ENCODE results near the gene FRS2.

FRS2 gene

GRCh38 chr12:69466867-69467266 is 3.3 kb upstream of the FRS2 start:
- no peak for FAIRE-seq

- FAIRE-seq: no peak
Observed at GRCh38 chr12:69467366-69467765, 2.8 kb upstream of the FRS2 start.

GRCh38 chr12:69468237-69469026 is 1.8 kb upstream of the FRS2 start:
- FAIRE-seq: no peak

DNA sequence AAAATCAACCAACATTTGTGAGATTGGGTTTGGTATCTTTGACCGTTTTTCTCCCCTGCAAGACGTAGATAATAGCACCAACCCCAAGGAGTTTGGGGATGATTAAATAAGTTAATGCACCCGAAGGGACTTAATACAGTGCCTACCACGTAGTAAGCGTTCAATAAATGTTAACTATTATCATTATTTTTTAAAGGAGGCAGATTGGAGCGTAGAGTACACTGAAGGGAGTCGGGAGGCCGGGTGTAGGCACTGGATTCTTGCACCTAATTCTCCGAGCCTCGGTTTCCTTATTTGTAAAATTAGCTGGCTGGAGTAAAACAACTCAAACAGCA is 367 bp upstream of the FRS2 start:
- FAIRE-seq: no peak

- FAIRE-seq: no peak
Observed at GRCh38 chr12:69471076-69471430, 865 bp downstream of the FRS2 start.

- FAIRE-seq: no peak
Observed at GRCh38 chr12:69471667-69472385, 1.6 kb downstream of the FRS2 start.

- FAIRE-seq: no peak
Observed at GRCh38 chr12:69473262-69473661, 3.1 kb downstream of the FRS2 start.

DNA sequence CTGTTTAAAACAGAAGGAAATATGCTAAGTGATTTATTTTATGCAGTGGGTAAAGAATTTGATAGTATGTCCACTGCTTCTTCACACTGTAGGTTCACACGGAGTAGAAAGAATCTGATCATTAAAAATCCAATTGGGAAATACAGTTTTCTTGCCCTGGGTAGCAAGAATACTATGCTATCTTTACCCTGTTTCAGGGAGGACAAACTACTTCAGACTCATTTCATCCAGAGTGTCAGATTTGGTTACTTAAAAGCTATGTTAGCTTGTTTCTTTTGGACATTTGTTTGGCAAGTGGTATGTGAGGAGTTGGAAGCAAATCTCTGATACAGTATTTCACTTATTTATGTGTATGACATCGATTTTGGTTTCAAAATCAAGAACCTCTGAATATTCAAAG is 4.3 kb downstream of the FRS2 start:
- peak; percentile 11 for FAIRE-seq

DNA sequence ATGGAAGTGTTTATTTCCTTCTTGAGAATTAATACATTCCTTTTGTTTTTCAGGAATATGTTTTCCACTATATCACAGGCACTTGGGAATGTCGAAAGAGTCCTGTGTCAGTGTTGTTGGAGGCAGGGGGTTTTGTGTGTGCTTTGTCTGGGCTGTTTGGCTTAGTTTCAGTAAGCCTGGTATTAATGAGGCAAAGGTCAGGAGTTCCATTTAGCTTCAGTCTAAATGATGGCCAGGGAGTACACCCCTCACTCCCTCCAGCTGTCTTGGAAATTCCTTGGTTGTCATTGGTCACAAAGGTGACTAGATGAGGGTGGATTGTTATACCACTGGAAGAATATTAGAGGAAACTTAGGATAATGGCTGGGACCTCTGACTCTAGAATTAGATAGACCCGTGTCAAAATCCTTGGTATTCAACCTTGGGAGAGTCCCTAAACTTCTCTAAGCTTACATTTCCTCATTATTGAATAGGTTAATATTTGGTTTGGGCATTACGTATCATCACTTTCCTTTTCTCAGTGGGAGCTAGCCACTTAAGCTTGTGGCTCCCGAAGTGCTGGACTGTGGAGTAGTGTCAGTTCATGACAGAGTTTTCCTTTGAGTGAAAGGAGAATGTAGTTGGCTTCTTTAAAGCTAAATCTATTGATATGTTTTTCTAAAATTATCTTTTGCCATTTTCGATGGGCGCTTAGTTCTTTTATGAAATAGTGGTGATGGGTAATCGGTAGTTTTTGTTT is 5.2 kb downstream of the FRS2 start:
- FAIRE-seq: no peak

GRCh38 chr12:69476276-69477017 is 6.3 kb downstream of the FRS2 start:
- FAIRE-seq: no peak

DNA sequence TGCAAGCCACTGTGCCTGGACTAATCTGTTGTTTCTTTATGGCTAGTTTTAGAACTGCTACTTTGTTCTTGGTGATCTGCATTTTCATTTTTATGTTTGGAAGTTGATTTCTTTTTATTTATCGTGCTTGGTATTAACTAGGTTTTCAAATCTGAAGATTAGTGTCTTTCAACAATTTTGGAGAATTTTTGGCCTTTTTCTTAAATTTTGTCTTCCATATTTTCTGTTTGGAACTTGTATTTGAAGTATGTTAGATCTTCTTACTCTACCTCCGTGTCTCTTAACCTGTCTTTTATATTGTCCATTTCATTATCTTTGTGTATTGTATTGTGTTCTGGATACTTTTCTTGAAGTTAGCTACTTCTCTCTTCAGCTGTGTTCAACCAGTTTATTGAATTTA is 9.5 kb downstream of the FRS2 start:
- no peak for FAIRE-seq

DNA sequence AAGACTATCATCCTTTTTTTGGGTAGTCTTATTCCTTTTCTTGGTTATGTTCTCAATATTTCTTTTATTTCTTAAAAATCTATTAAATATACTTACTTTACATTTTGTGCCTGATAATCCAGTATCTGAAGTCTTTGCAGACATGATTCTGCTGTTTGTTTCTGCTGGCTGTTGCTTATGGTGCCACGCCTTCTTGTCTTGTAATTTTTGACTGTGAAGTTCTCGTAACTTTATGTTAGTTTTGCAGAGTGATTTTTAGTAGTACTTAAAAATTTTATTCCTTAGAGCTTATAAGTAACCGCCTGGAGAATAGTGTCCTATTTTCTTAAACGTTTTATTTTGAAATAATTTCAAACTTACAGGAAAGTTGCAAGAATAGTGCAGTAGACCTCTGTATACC is 10.5 kb downstream of the FRS2 start:
- FAIRE-seq: no peak

- no peak for FAIRE-seq
Observed at GRCh38 chr12:69481133-69481532, 10.9 kb downstream of the FRS2 start.

DNA sequence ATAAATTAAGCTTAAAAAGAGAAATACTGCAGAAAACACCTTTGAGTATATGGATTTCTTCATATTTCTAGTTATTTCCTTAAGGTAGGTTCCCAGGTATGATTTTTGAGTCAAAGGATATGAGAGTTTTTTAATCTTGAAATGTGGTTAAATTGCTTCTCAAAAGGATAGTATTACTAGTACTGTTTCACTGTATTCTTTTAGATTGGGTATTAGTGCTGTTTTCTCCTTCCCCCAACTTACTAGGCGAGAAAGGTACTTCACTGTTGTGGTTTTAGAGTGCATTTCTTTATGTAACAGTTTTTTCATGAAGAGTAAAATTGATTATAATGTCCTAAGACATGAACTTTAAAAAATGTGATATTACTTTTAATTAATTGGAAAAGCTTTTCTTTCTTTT is 13.5 kb downstream of the FRS2 start:
- no peak for FAIRE-seq

DNA sequence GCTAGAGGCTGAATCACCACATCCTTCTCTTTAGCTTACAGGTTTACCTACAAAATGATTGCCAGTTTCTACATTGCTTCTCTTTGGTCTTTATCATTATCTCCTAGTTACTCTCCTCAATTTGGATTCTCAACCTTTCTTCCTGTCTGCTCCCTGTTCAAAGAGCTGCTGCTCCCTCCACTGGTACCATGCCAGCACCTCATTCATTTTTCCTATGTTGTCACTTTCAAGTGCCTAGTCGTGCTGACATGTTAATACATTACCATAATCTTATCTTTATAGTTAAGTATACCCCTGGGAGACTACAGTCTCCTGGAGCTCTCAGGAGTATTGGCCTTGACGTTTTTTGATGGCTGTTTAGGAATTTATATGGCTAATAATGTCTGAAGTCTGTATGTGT is 14.2 kb downstream of the FRS2 start:
- FAIRE-seq: no peak

GRCh38 chr12:69490920-69491643 is 20.9 kb downstream of the FRS2 start:
- no peak for FAIRE-seq

- FAIRE-seq: no peak
Observed at GRCh38 chr12:69492739-69493138, 22.6 kb downstream of the FRS2 start.

GRCh38 chr12:69495071-69495470 is 24.9 kb downstream of the FRS2 start:
- FAIRE-seq: no peak

DNA sequence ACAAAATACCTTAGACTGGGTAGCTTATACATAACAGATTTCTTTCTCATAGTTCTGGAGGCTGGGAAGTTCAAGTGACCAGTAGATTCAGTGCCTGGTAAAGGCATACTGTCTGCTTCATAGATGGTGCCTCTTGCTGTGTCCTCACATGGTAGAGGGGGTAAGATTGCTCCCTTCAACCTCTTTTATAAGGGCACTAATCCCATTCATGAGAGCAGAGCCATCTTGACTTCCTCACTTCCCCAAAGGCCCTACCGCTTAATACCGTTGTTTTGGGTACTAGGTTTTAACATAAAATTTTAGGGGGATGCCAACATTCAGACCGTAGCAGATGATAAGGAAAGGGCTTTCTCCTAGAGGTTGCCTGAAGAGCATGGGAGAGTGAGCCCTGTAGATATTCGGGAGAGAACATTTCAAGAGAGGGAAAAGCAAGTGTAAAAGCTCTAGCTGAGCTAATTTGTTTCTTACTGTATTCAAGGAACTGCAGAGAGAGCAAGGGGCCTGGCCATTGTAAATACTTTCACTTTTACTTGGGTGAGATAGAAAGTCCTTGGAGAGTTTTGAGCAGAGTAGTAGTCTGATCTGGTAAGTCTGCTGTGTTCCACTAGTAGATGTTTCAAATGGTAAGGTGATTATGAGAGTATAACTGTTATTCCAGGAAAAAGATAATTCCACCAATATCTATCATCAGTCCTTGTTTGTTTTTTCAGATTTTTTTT is 27.3 kb downstream of the FRS2 start:
- no peak for FAIRE-seq

DNA sequence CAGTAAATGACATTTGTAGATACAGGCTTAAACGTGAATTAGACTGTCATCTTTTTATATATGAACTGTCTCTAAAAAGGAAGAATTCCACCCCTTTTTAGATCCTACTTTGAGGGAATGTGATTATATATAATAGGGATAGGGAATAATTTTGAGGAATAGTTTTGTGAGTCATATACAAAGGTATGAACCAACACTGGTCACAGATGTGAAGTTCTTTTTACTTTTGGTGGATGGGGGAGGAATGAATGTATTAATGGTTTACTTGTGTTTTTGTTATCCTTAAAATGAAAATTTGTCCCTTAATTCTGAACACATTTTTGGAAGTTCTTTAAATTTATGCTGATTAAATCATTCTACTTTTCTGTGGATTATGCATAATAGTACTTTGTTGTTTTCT is 30.4 kb downstream of the FRS2 start:
- no peak for FAIRE-seq

DNA sequence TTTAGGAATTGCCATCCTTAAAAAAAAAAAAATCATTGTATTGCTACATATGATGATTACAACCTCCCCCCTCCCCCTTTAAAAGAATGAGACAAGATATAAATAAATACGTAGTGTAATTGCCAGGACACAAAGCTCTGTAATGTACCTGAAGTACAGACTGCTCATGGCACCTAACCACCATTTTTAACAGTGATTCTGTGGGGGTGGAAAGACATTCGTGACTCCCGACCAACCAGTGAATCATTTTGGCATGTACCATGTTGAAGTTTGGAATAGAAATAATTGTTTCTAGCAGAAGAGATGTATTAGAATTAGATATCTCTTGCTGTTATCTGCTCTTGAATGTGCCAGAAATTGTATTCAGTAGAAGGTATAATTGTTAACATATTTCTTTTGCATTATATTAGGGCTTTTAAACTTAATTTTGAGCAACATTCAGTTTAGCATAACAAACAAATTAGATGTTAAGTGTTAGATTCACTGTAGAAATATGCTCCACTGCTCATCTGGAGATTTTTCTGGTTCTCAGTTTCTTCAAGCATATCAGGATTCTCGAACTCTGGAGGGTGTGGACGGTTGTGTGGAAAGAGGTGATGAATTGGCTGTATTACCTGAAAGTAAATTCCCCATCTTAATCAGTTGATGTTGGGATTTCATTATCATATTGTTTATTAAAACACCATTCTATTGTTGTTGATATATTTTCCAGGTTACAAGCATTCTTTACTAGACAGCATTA is 31.1 kb downstream of the FRS2 start:
- no peak for FAIRE-seq
